ENCODE data around the gene GATAD2B. TPM values are rescaled to one million over a fixed set of nuclear protein-coding genes. Genes with fewer than 3 reads are reported as not detected.

GATAD2B gene
- total RNA-seq, 1 experiment from 2014 or later, result 46.9 TPM

DNA sequence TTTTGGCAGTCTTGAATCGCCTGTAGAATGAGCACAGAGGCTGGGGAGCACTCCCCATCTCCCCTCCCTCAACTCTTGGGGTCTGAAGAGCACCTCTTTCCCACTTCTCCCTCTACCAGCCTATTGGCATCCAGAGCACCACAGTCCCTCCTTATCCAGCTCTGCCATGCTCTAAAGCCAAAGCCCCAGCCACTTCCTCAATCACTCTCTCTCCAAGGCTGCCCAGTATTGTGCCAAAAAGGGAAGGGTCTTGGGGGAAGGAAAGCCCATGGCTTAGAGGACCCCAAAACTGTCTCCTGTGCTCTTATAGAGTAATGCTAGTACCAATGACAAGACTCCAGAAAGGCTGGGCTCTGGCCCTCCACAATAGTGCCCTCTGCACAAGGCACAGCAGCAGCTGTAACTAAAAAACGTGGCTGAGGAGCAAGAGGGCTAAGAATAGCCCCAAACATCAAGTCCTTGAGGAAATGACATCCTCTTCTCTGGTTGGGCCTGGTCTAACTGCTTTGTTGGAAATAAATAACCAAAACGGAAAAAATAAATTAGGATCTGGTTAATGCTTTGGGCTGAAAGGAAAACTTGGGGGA lies 119.2 kb downstream of the GATAD2B start (continued):
- TF ChIP-seq, protein P1, sequence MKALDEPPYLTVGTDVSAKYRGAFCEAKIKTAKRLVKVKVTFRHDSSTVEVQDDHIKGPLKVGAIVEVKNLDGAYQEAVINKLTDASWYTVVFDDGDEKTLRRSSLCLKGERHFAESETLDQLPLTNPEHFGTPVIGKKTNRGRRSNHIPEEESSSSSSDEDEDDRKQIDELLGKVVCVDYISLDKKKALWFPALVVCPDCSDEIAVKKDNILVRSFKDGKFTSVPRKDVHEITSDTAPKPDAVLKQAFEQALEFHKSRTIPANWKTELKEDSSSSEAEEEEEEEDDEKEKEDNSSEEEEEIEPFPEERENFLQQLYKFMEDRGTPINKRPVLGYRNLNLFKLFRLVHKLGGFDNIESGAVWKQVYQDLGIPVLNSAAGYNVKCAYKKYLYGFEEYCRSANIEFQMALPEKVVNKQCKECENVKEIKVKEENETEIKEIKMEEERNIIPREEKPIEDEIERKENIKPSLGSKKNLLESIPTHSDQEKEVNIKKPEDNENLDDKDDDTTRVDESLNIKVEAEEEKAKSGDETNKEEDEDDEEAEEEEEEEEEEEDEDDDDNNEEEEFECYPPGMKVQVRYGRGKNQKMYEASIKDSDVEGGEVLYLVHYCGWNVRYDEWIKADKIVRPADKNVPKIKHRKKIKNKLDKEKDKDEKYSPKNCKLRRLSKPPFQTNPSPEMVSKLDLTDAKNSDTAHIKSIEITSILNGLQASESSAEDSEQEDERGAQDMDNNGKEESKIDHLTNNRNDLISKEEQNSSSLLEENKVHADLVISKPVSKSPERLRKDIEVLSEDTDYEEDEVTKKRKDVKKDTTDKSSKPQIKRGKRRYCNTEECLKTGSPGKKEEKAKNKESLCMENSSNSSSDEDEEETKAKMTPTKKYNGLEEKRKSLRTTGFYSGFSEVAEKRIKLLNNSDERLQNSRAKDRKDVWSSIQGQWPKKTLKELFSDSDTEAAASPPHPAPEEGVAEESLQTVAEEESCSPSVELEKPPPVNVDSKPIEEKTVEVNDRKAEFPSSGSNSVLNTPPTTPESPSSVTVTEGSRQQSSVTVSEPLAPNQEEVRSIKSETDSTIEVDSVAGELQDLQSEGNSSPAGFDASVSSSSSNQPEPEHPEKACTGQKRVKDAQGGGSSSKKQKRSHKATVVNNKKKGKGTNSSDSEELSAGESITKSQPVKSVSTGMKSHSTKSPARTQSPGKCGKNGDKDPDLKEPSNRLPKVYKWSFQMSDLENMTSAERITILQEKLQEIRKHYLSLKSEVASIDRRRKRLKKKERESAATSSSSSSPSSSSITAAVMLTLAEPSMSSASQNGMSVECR (CRISPR knock-in tag; IDR thresholded peaks at IDR 0.05; ENCODE audit: borderline replicate concordance), result no peak
- TF ChIP-seq, protein P2, sequence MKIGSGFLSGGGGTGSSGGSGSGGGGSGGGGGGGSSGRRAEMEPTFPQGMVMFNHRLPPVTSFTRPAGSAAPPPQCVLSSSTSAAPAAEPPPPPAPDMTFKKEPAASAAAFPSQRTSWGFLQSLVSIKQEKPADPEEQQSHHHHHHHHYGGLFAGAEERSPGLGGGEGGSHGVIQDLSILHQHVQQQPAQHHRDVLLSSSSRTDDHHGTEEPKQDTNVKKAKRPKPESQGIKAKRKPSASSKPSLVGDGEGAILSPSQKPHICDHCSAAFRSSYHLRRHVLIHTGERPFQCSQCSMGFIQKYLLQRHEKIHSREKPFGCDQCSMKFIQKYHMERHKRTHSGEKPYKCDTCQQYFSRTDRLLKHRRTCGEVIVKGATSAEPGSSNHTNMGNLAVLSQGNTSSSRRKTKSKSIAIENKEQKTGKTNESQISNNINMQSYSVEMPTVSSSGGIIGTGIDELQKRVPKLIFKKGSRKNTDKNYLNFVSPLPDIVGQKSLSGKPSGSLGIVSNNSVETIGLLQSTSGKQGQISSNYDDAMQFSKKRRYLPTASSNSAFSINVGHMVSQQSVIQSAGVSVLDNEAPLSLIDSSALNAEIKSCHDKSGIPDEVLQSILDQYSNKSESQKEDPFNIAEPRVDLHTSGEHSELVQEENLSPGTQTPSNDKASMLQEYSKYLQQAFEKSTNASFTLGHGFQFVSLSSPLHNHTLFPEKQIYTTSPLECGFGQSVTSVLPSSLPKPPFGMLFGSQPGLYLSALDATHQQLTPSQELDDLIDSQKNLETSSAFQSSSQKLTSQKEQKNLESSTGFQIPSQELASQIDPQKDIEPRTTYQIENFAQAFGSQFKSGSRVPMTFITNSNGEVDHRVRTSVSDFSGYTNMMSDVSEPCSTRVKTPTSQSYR (CRISPR knock-in tag; IDR thresholded peaks at IDR 0.05), result no peak
- TF ChIP-seq GTF2I (CRISPR knock-in tag; conservative IDR thresholded peaks at IDR 0.05), result no peak
- no peak for TF ChIP-seq TEAD1 (CRISPR knock-in tag; IDR thresholded peaks at IDR 0.05)
- TF ChIP-seq, protein P3, sequence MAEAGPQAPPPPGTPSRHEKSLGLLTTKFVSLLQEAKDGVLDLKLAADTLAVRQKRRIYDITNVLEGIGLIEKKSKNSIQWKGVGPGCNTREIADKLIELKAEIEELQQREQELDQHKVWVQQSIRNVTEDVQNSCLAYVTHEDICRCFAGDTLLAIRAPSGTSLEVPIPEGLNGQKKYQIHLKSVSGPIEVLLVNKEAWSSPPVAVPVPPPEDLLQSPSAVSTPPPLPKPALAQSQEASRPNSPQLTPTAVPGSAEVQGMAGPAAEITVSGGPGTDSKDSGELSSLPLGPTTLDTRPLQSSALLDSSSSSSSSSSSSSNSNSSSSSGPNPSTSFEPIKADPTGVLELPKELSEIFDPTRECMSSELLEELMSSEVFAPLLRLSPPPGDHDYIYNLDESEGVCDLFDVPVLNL (CRISPR knock-in tag; IDR thresholded peaks at IDR 0.05; ENCODE audit: borderline replicate concordance, low read depth), result no peak
- TF ChIP-seq, protein P4, sequence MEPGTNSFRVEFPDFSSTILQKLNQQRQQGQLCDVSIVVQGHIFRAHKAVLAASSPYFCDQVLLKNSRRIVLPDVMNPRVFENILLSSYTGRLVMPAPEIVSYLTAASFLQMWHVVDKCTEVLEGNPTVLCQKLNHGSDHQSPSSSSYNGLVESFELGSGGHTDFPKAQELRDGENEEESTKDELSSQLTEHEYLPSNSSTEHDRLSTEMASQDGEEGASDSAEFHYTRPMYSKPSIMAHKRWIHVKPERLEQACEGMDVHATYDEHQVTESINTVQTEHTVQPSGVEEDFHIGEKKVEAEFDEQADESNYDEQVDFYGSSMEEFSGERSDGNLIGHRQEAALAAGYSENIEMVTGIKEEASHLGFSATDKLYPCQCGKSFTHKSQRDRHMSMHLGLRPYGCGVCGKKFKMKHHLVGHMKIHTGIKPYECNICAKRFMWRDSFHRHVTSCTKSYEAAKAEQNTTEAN (CRISPR knock-in tag; IDR thresholded peaks at IDR 0.05), result no peak
- no peak for TF ChIP-seq ZNF671 (CRISPR knock-in tag; IDR thresholded peaks at IDR 0.05)
- TF ChIP-seq ZNF263 (CRISPR knock-in tag; IDR thresholded peaks at IDR 0.05; ENCODE audit: low read depth), result no peak
- TF ChIP-seq NR1H2 (CRISPR knock-in tag; IDR thresholded peaks at IDR 0.05), result no peak
- TF ChIP-seq NFATC4 (CRISPR knock-in tag; IDR thresholded peaks at IDR 0.05), result no peak
- TF ChIP-seq GABPB1 (CRISPR knock-in tag; IDR thresholded peaks at IDR 0.05), result no peak

DNA sequence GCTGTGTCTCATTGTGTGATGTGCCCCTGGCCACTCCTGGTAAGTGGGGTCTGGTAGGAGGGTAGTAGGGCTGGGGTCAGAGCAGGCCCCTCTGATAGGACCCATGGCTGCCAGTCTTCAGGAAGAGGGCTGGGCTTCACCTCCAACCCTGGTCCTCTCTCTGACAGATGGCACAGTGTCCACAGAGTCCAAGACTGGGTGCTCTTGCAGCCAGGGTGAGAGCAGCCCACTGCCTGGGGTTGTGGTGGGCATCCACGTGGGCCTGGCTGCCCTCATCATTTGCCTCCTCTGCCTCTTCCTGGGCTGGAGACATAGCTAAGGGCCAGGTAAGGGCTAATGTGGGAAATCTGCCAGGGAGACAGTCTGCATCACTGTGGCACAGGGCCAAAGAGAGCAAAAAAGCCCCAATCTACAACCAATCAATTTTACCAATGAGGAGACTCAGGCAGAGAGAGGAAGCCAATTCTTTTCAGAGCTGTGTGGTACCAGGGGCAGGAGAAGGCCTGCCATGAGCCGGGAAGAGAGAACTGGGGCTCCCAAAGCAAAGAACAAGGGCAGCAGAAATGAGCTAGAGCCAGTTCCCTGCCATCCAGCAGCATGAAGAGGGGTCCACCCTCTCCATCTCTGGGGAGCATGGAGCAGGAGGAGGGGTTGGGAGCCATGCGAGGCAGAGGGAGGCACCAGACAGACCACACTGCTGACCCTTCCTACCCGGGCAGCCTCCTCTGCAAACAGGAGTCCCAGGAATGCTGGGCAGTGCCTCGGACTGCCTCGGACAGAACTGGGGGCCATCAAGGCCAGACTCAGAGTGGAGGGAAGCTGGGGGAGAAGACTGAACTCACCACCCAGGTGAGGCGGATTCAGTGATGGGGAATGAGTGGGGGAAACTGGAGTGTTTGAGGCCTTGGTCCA lies 120.7 kb downstream of the GATAD2B start:
- Mint-ChIP-seq H3K4me3 (no peak overlapping the region), H3K27ac (peak overlapping the region; percentile 63), H3K4me1 (peaks cover 17% of the 10 kb centered on the region), H3K9me3 (no peaks in the 10 kb centered on the region), H3K36me3 (no peaks in the 10 kb centered on the region; the same call in 1 of the 2 replicates), H3K27me3 (ENCODE audit: low read depth) (no peaks in the 10 kb centered on the region; the same call in 1 of the 2 replicates)
- DNase-seq (ENCODE audit: low spot score) (no peak), ATAC-seq (no peak)
- CTCF ChIA-PET, result interaction anchor here (0.9 kb wide), 1 partner anchor 269 kb away, joined by 3 read pairs; no protein-coding TSS in a partner anchor
- POLR2A ChIA-PET, result no interaction called here
- TF ChIP-seq, protein P5, sequence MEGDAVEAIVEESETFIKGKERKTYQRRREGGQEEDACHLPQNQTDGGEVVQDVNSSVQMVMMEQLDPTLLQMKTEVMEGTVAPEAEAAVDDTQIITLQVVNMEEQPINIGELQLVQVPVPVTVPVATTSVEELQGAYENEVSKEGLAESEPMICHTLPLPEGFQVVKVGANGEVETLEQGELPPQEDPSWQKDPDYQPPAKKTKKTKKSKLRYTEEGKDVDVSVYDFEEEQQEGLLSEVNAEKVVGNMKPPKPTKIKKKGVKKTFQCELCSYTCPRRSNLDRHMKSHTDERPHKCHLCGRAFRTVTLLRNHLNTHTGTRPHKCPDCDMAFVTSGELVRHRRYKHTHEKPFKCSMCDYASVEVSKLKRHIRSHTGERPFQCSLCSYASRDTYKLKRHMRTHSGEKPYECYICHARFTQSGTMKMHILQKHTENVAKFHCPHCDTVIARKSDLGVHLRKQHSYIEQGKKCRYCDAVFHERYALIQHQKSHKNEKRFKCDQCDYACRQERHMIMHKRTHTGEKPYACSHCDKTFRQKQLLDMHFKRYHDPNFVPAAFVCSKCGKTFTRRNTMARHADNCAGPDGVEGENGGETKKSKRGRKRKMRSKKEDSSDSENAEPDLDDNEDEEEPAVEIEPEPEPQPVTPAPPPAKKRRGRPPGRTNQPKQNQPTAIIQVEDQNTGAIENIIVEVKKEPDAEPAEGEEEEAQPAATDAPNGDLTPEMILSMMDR (IDR thresholded peaks at IDR 0.05), result no peak
- TF ChIP-seq ZNF232 (CRISPR knock-in tag; IDR thresholded peaks at IDR 0.05) (no peak), CREB1 (CRISPR knock-in tag; IDR thresholded peaks at IDR 0.05) (no peak), FOXP1 (CRISPR knock-in tag; IDR thresholded peaks at IDR 0.05; ENCODE audit: borderline replicate concordance) (no peak), NFYB (CRISPR knock-in tag; conservative IDR thresholded peaks at IDR 0.05; ENCODE audit: low read depth) (no peak), FOXK1 (CRISPR knock-in tag; IDR thresholded peaks at IDR 0.05) (no peak), RELA (CRISPR knock-in tag; IDR thresholded peaks at IDR 0.05; ENCODE audit: borderline replicate concordance) (no peak)
- TF ChIP-seq, protein P6, sequence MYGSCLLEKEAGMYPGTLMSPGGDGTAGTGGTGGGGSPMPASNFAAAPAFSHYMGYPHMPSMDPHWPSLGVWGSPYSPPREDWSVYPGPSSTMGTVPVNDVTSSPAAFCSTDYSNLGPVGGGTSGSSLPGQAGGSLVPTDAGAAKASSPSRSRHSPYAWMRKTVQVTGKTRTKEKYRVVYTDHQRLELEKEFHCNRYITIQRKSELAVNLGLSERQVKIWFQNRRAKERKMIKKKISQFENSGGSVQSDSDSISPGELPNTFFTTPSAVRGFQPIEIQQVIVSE (CRISPR knock-in tag; IDR thresholded peaks at IDR 0.05; ENCODE audit: borderline replicate concordance), result no peak
- TF ChIP-seq, protein P7, sequence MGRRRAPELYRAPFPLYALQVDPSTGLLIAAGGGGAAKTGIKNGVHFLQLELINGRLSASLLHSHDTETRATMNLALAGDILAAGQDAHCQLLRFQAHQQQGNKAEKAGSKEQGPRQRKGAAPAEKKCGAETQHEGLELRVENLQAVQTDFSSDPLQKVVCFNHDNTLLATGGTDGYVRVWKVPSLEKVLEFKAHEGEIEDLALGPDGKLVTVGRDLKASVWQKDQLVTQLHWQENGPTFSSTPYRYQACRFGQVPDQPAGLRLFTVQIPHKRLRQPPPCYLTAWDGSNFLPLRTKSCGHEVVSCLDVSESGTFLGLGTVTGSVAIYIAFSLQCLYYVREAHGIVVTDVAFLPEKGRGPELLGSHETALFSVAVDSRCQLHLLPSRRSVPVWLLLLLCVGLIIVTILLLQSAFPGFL (CRISPR knock-in tag; IDR thresholded peaks at IDR 0.05; ENCODE audit: borderline replicate concordance), result no peak

Measured in WTC11 (cell line).